Measurements from ENCODE around the gene TALDO1. TPM values are rescaled to one million over a fixed set of nuclear protein-coding genes. Genes with fewer than 3 reads are reported as not detected.

The TALDO1 gene
- total and polyA plus RNA-seq, 2 of the 8 experiments (the other 6 are each of a cell fraction or from before 2014, with no cell fraction given): 265 to 308 TPM

DNA sequence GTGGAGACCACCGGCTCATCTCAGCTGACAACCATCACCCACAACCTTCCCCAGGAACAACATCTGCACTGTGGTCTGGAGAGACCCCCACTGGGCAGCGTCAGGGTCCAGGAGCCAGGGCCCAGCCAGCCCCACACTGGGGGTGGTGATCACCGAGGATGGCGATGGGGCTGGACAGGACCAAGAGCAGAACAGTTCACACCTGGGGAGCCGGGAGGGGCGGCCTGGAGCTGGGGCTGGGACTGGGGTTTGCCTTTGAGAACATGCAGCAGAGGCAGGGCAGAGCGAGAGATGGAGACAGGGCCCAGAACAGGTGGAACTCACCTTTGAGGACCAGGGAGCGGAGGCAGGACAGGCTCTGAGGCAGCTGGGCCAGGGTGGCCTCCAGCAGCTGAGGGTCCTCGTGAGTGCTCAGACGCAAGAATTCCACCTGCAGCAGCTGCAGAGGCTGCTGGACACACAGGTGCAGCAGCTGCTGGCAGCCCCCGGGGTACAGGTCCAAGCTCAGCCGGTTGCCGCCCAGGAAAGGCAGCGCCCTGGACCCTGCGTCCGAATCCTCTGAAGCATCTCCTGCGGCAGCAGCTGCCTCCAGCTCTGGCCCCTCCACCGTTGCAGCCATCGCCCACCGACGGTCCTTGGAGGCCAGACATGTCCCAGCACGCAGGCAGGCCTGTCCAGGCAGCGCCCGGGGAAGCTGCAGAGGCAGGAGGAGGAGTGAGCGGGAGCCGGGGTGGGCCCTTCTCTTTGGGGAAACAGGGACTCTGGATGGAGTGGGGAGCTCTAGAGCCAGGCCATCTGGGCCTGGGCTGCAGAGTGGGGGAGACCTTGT lies 56.7 kb downstream of the TALDO1 start:
- peaks cover 0 to 8% (median 7%) of the 10 kb centered on the region in 4 experiments; a peak in 5 of 7 replicates for H3K4me1 ChIP-seq (replicated peaks in 1 of 4; ENCODE audit: control insufficient read depth in 3 of 4, insufficient read depth in 4 of 4, low read length in 3 of 4)
- peak overlapping the region; percentile 68 for H4K8ac ChIP-seq (ENCODE audit: extremely low read depth, insufficient read depth, low read length)
- no peak overlapping the region; a peak in 2 of 7 replicates for H3K9ac ChIP-seq (replicated peaks in 1 of 4; ENCODE audit: extremely low read depth in 1 of 4, low read depth in 3 of 4, low read length in 3 of 4)
- no peak overlapping the region for H3K14ac ChIP-seq (ENCODE audit: insufficient read length)
- H2AK5ac ChIP-seq (ENCODE audit: low read depth, low read length): no peak overlapping the region; the same call in 1 of the 2 replicates
- DNase-seq (ENCODE audit: low read depth in 1 of 2, low spot score in 2 of 2): no peak
- no peak overlapping the region for H2BK20ac ChIP-seq (ENCODE audit: low read length)
- H2BK15ac ChIP-seq (ENCODE audit: low read length): no peak overlapping the region
- CTCF ChIA-PET (ENCODE audit: partially characterized antibody): interaction anchor here (0.9 to 2.7 kb wide), 5 partner anchors 13 to 44 kb away, joined by 3 to 7 read pairs (median 3); partner anchors contain the start of gene CEND1
- peak overlapping the region; percentile 67 to 83 for H3K4me2 ChIP-seq (ENCODE audit: insufficient read depth in 1 of 2, low read depth in 2 of 2, low read length in 2 of 2)
- peaks cover 12% of the 10 kb centered on the region; the same call in 1 of the 2 replicates for H3K23me2 ChIP-seq (ENCODE audit: low read depth, low read length)
- no peak overlapping the region for H3K27ac ChIP-seq (ENCODE audit: low read depth, low read length)
- peak overlapping the region; percentile 67; the same call in 1 of the 2 replicates for H2BK5ac ChIP-seq (ENCODE audit: low read depth, low read length)
- FAIRE-seq: no peak
- 88% methylated on average over 24 of the region's 26 CpGs; no CpG with 5 or more reads in 1 of the 2 experiments for WGBS, 2 experiments (ENCODE audit: extremely low coverage in 1 of 2, insufficient coverage in 1 of 2, insufficient read length in 1 of 2, insufficient replicate concordance in 2 of 2, low coverage in 1 of 2, low lambda C conversion rate in 2 of 2, missing lambda C conversion rate in 1 of 2)
- H3K18ac ChIP-seq (ENCODE audit: extremely low read depth, low read length): peak overlapping the region; percentile 78
- H3K23ac ChIP-seq (ENCODE audit: insufficient read length): no peak overlapping the region
- H2BK120ac ChIP-seq (replicated peaks; ENCODE audit: low read depth, low read length): peak overlapping the region; percentile 43
- H4K20me1 ChIP-seq (replicated peaks in 1 of 2; ENCODE audit: control insufficient read depth in 1 of 2, insufficient read depth in 2 of 2, low read length in 2 of 2): peaks cover 0 to 8% of the 10 kb centered on the region in 2 experiments
- peak overlapping the region; percentile 78 for H3K4ac ChIP-seq (replicated peaks; ENCODE audit: insufficient read length, low read depth, low read length)
- H4K91ac ChIP-seq (replicated peaks; ENCODE audit: insufficient read length, low read length): peak overlapping the region; percentile 37
- H3K9me3 ChIP-seq (ENCODE audit: insufficient read depth in 2 of 2, low read depth in 1 of 2, low read length in 1 of 2): no peaks in the 10 kb centered on the region
- no peaks in the 10 kb centered on the region; a peak in 1 of 7 replicates for H3K27me3 ChIP-seq (replicated peaks in 1 of 4; ENCODE audit: control insufficient read depth in 3 of 4, extremely low read depth in 1 of 4, insufficient read depth in 3 of 4, low read length in 3 of 4)
- H4K5ac ChIP-seq (ENCODE audit: insufficient read length, low read depth, low read length): no peak overlapping the region
- peak overlapping the region; percentile 28 to 71 (median 47); a peak in 7 of 8 replicates for H3K4me3 ChIP-seq (ENCODE audit: extremely low read depth in 1 of 4, insufficient read depth in 2 of 4, low read depth in 3 of 4, low read length in 4 of 4)
- H2BK12ac ChIP-seq (ENCODE audit: low read depth, low read length): peak overlapping the region; percentile 17; the same call in 1 of the 2 replicates
- no peak overlapping the region for H3K56ac ChIP-seq (replicated peaks; ENCODE audit: insufficient read length, low read depth, low read length)
- H3K36me3 ChIP-seq (ENCODE audit: control insufficient read depth in 2 of 4, insufficient read depth in 4 of 4, low read length in 3 of 4): peaks cover 3 to 30% (median 6%) of the 10 kb centered on the region in 4 experiments; a peak in 5 of 8 replicates
- H3K79me2 ChIP-seq (ENCODE audit: control insufficient read depth in 1 of 2, insufficient read depth in 2 of 2, low read length in 2 of 2): peaks cover 0 to 6% of the 10 kb centered on the region in 2 experiments; a peak in 1 of 4 replicates
- POLR2A ChIA-PET (ENCODE audit: partially characterized antibody): interaction anchor here (0.7 to 53.0 kb wide), 12 partner anchors 7 to 165 kb away, joined by 3 to 1917 read pairs (median 4); partner anchors contain the start of genes CD151, CEND1, CRACR2B and PNPLA2
- no peak overlapping the region for H2AFZ ChIP-seq (ENCODE audit: low read length)
- peaks cover 2% of the 10 kb centered on the region; the same call in 1 of the 2 replicates for H3K79me1 ChIP-seq (ENCODE audit: low read depth, low read length)
- TF ChIP-seq, protein P1, sequence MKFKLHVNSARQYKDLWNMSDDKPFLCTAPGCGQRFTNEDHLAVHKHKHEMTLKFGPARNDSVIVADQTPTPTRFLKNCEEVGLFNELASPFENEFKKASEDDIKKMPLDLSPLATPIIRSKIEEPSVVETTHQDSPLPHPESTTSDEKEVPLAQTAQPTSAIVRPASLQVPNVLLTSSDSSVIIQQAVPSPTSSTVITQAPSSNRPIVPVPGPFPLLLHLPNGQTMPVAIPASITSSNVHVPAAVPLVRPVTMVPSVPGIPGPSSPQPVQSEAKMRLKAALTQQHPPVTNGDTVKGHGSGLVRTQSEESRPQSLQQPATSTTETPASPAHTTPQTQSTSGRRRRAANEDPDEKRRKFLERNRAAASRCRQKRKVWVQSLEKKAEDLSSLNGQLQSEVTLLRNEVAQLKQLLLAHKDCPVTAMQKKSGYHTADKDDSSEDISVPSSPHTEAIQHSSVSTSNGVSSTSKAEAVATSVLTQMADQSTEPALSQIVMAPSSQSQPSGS (IDR thresholded peaks at IDR 0.05; ENCODE audit: low read length): no peak
- TF ChIP-seq, protein P2, sequence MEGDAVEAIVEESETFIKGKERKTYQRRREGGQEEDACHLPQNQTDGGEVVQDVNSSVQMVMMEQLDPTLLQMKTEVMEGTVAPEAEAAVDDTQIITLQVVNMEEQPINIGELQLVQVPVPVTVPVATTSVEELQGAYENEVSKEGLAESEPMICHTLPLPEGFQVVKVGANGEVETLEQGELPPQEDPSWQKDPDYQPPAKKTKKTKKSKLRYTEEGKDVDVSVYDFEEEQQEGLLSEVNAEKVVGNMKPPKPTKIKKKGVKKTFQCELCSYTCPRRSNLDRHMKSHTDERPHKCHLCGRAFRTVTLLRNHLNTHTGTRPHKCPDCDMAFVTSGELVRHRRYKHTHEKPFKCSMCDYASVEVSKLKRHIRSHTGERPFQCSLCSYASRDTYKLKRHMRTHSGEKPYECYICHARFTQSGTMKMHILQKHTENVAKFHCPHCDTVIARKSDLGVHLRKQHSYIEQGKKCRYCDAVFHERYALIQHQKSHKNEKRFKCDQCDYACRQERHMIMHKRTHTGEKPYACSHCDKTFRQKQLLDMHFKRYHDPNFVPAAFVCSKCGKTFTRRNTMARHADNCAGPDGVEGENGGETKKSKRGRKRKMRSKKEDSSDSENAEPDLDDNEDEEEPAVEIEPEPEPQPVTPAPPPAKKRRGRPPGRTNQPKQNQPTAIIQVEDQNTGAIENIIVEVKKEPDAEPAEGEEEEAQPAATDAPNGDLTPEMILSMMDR (IDR thresholded peaks at IDR 0.05; ENCODE audit: control extremely low read depth in 1 of 3, insufficient read depth in 1 of 3, low read depth in 1 of 3, low read length in 3 of 3): no peak
- no peak for TF ChIP-seq GTF2F1 (IDR thresholded peaks at IDR 0.05; ENCODE audit: borderline replicate concordance, low read depth, low read length)
- no peak for TF ChIP-seq SIN3A (conservative IDR thresholded peaks at IDR 0.05 in 1 of 2, IDR thresholded peaks at IDR 0.05 in 1 of 2; ENCODE audit: low read depth in 1 of 2, low read length in 2 of 2)

Data from H1 (cell line).